ENCODE data around the gene CDC25B.

- TF ChIP-seq CTCF (IDR thresholded peaks at IDR 0.05; ENCODE audit: extremely low read depth in 1 of 2, insufficient read depth in 1 of 2, low read depth in 1 of 2, low read length in 2 of 2): no peak
- TF ChIP-seq EZH2 (IDR thresholded peaks at IDR 0.05; ENCODE audit: borderline replicate concordance, low read depth, low read length, severe bottlenecking): no peak
- no peak for TF ChIP-seq POLR2AphosphoS5 (IDR thresholded peaks at IDR 0.05; ENCODE audit: insufficient read depth, low read depth, low read length)
- TF ChIP-seq POLR2A (IDR thresholded peaks at IDR 0.05; ENCODE audit: low read depth, low read length): no peak
- no peak for TF ChIP-seq MYC (IDR thresholded peaks at IDR 0.05; ENCODE audit: low read depth, low read length)
- TF ChIP-seq GATA2 (IDR thresholded peaks at IDR 0.05; ENCODE audit: insufficient read depth, insufficient read length, low read depth, low read length): no peak
- TF ChIP-seq FOS (IDR thresholded peaks at IDR 0.05; ENCODE audit: borderline replicate concordance, insufficient read depth, low read length): no peak
- TF ChIP-seq, protein P1, sequence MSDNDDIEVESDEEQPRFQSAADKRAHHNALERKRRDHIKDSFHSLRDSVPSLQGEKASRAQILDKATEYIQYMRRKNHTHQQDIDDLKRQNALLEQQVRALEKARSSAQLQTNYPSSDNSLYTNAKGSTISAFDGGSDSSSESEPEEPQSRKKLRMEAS (IDR thresholded peaks at IDR 0.05; ENCODE audit: insufficient read depth, insufficient read length): no peak
- no peak for TF ChIP-seq JUN (IDR thresholded peaks at IDR 0.05; ENCODE audit: borderline replicate concordance, insufficient read depth, insufficient read length, low read depth)
Measured at GRCh38 chr20:3798373-3798768, 2.3 kb downstream of the CDC25B start.
